ENCODE results near the gene FAM3C. TPM values are rescaled to one million over a fixed set of nuclear protein-coding genes. Genes with fewer than 3 reads are reported as not detected.

Gene FAM3C
- polyA plus RNA-seq, 1 experiment: 48.7 TPM

GRCh38 chr7:121390617-121391016 lies 5.5 kb downstream of the FAM3C start:
- no peak for TF ChIP-seq CTCF (IDR thresholded peaks at IDR 0.05; ENCODE audit: low read depth, low read length)
- Histone ChIP-seq H3K27ac (ENCODE audit: low read depth, low read length) (no peak overlapping the region), H3K27me3 (ENCODE audit: control insufficient read depth, insufficient read depth, low read length) (no peaks in the 10 kb centered on the region), H3K4me3 (ENCODE audit: low read depth, low read length) (no peak overlapping the region), H3K9me3 (ENCODE audit: control insufficient read depth, insufficient read depth, low read length) (no peaks in the 10 kb centered on the region)
- ChIA-PET CTCF (interaction anchor here (0.9 kb wide), 1 partner anchor 10 kb away, joined by 3 read pairs; no protein-coding TSS in a partner anchor), POLR2A (no interaction called here)
- no peak for DNase-seq (ENCODE audit: low read depth, low spot score)

- DNase-seq (ENCODE audit: low read depth, low spot score): no peak
- no peak overlapping the region for H3K4me3 ChIP-seq (ENCODE audit: low read depth, low read length)
- ChIA-PET CTCF (no interaction called here), POLR2A (no interaction called here)
- no peak overlapping the region for H3K27ac ChIP-seq (ENCODE audit: low read depth, low read length)
- no peak for TF ChIP-seq CTCF (IDR thresholded peaks at IDR 0.05; ENCODE audit: low read depth, low read length)
- no peaks in the 10 kb centered on the region for H3K27me3 ChIP-seq (ENCODE audit: control insufficient read depth, insufficient read depth, low read length)
- H3K9me3 ChIP-seq (ENCODE audit: control insufficient read depth, insufficient read depth, low read length): no peaks in the 10 kb centered on the region
These were observed 6.0 kb downstream of the FAM3C start for GRCh38 chr7:121390109-121390508.

GRCh38 chr7:121388950-121389349 lies 7.2 kb downstream of the FAM3C start:
- H3K9me3 ChIP-seq (ENCODE audit: control insufficient read depth, insufficient read depth, low read length): no peaks in the 10 kb centered on the region
- H3K4me3 ChIP-seq (ENCODE audit: low read depth, low read length): no peak overlapping the region
- DNase-seq (ENCODE audit: low read depth, low spot score): no peak
- ChIA-PET CTCF (interaction anchor here (1.7 kb wide), 1 partner anchor 606 kb away, joined by 6 read pairs; no protein-coding TSS in a partner anchor), POLR2A (no interaction called here)
- TF ChIP-seq CTCF (IDR thresholded peaks at IDR 0.05; ENCODE audit: low read depth, low read length): no peak
- no peaks in the 10 kb centered on the region for H3K27me3 ChIP-seq (ENCODE audit: control insufficient read depth, insufficient read depth, low read length)
- no peak overlapping the region for H3K27ac ChIP-seq (ENCODE audit: low read depth, low read length)

- CTCF ChIA-PET: interaction anchor here (1.3 to 6.8 kb wide), 3 partner anchors 11 to 609 kb away, joined by 5 to 107 read pairs (median 22); partner anchors contain the start of gene FAM3C
- Histone ChIP-seq H3K27ac (ENCODE audit: low read depth, low read length) (no peak overlapping the region), H3K9me3 (ENCODE audit: control insufficient read depth, insufficient read depth, low read length) (no peaks in the 10 kb centered on the region), H3K4me3 (ENCODE audit: low read depth, low read length) (no peak overlapping the region), H3K27me3 (ENCODE audit: control insufficient read depth, insufficient read depth, low read length) (no peaks in the 10 kb centered on the region)
- POLR2A ChIA-PET: no interaction called here
- DNase-seq (ENCODE audit: low read depth, low spot score): no peak
- no peak for TF ChIP-seq CTCF (IDR thresholded peaks at IDR 0.05; ENCODE audit: low read depth, low read length)
These were observed 10.3 kb downstream of the FAM3C start for GRCh38 chr7:121385800-121386179.

GRCh38 chr7:121385056-121385799 lies 10.9 kb downstream of the FAM3C start:
- Histone ChIP-seq H3K9me3 (ENCODE audit: control insufficient read depth, insufficient read depth, low read length) (no peaks in the 10 kb centered on the region), H3K4me3 (ENCODE audit: low read depth, low read length) (no peak overlapping the region), H3K27me3 (ENCODE audit: control insufficient read depth, insufficient read depth, low read length) (no peaks in the 10 kb centered on the region), H3K27ac (ENCODE audit: low read depth, low read length) (no peak overlapping the region)
- POLR2A ChIA-PET: no interaction called here
- DNase-seq (ENCODE audit: low read depth, low spot score): no peak
- CTCF ChIA-PET: interaction anchor here (1.3 to 6.8 kb wide), 3 partner anchors 11 to 609 kb away, joined by 5 to 107 read pairs (median 22); partner anchors contain the start of gene FAM3C
- TF ChIP-seq CTCF (IDR thresholded peaks at IDR 0.05; ENCODE audit: low read depth, low read length): no peak

Measured in AG04450 (cell line).